Measurements from ENCODE around the gene FKBP1A.
"Not testable (repeated sequence)": the region's sequence is repeated elsewhere in the genome, so short reads cannot be mapped to it uniquely, and the experiment has no call there.

Gene FKBP1A

GRCh38 chr20:1420066-1420465 lies 27.2 kb upstream of the FKBP1A start:
- no peak overlapping the region for H3K4me3 ChIP-seq (ENCODE audit: low read length)
- DNase-seq (ENCODE audit: low read depth, low spot score) = no peak

DNA sequence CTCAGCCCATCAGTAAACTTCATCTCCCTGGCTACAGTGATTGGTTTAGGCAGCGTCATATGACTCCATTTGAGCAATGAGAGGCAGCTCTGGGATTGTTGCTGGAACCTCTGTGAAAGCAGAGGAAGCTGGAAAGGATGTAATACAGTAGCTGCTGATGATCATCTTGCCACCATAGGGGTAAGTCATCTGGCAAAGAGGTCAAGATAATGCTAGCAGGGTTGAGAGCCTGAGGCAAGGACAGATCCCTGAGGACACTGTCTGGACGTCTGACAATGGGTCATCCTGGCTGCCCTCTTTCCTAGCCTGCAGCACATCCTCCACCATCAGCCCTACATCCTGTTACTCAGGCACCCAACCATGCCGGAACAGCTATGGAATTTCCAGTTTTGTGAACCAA lies 25.5 kb upstream of the FKBP1A start:
- no peak for DNase-seq (ENCODE audit: low read depth, low spot score)
- no peak overlapping the region for H3K4me3 ChIP-seq (ENCODE audit: low read length)

- H3K4me3 ChIP-seq (ENCODE audit: low read length) = no peak overlapping the region
- DNase-seq (ENCODE audit: low read depth, low spot score) = no peak
Observed at GRCh38 chr20:1417790-1418189, 24.9 kb upstream of the FKBP1A start.

DNA sequence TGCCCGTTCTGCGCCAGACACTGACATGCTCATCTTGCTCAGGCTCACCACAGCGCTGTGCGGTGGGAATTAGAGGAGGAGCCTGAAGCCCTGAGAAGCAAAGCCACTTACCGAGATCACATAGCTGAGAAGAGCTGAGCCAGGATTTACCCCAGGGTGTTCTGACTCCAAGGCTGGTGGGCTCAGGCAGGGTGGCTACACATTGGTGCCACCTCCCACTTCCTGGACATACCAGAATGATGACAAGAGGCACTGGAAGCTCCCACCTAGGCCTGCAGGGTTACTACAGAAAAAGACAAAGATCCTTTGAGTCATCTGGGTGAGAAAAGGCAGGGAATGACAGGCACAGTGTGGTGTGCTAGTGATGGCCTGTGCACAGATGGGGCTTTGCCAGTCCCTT lies 24.4 kb upstream of the FKBP1A start:
- no peak overlapping the region for H3K4me3 ChIP-seq (ENCODE audit: low read length)
- DNase-seq (ENCODE audit: low read depth, low spot score) = no peak

DNA sequence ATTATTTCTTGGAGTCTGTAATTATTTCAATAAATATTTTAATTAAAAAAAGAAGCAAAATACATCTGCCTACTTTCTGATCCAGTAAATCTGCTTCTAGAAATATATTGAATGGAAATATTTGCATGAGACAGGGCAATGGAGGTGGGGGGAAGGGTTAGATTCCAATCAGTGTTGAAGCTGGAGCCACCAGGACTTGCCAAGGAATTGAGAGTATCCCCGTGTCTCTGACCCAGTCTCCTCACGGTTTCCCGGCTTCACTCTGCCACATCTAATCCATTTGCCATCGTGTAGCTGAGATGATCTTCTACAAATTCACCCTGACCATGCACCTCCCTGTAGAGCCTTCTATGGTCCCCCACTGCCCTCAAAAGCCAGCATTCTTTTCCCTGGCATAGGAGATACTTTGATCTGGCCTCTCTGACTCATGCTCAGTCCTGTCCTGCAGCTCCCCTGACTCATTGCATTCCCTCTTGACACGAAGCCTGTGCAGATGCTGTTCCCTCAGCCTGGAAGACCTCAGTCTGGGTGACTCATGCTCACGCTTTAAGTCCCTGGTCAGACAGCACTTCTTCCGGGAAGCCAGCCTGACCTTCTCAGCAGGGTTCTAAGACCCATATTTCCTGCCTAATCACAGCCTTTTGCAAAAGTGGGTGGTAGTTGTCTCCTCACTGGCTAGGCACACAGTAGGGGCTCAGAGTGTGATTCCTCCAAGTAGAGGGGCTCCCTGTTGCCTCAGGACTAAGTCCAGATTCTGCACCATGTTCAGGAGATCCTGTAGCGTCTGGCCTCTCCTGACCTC lies 23.0 kb upstream of the FKBP1A start:
- DNase-seq (ENCODE audit: low read depth, low spot score) = no peak
- H3K4me3 ChIP-seq (ENCODE audit: low read length) = no peak overlapping the region

- DNase-seq (ENCODE audit: low read depth, low spot score) = no peak
- no peak overlapping the region for H3K4me3 ChIP-seq (ENCODE audit: low read length)
Observed at GRCh38 chr20:1414982-1415381, 22.1 kb upstream of the FKBP1A start.

GRCh38 chr20:1405801-1406200 lies 12.9 kb upstream of the FKBP1A start:
- H3K4me3 ChIP-seq (ENCODE audit: low read length) = no peak overlapping the region
- no peak for DNase-seq (ENCODE audit: low read depth, low spot score)

- H3K4me3 ChIP-seq (ENCODE audit: low read length) = no peak overlapping the region
- no peak for DNase-seq (ENCODE audit: low read depth, low spot score)
Observed at GRCh38 chr20:1403624-1404023, 10.8 kb upstream of the FKBP1A start.

- peak; percentile 81 for DNase-seq (ENCODE audit: low read depth, low spot score)
Observed at GRCh38 chr20:1402149-1402548, 9.3 kb upstream of the FKBP1A start.

GRCh38 chr20:1401451-1401907 lies 8.6 kb upstream of the FKBP1A start:
- DNase-seq (ENCODE audit: low read depth, low spot score) = no peak
- H3K4me3 ChIP-seq (ENCODE audit: low read length) = no peak overlapping the region

More at GRCh38 chr20:1402149-1402548, 9.3 kb upstream of the FKBP1A start:
- no peak overlapping the region for H3K4me3 ChIP-seq (ENCODE audit: low read length)

DNA sequence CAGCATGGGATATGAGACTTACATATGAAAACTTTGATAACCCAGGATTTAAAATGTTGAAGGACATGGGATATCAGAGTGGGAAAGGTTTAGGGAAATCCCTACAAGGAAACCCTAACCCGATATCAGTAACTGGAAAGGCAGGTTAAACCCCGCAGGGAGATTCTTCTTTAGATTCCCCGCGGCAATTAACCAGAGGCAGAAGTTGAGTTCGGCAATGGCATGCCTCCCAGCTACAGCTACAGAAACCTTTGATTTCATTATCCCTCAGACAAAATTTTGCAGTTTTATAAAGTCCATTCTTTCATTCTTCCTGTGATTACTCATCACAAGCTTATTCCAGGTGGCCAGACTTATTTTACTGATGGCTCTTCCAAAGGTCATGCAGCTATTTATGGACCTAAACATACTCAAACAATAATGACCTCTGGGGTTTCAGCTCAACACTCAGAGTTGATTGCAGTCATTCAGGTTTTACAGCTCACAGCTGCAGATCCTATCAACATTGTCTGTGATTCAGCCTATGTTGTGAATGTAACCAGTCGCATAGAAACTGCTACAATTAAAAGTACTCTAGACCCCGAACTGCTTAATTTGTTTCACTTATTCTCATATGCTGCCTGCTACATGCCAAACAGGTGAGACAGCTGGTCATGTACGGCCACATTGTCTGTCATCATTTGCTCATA lies 7.0 kb upstream of the FKBP1A start:
- not testable (repeated sequence) for DNase-seq (ENCODE audit: low read depth, low spot score); H3K4me3 ChIP-seq (ENCODE audit: low read length)

GRCh38 chr20:1398185-1398584 lies 5.3 kb upstream of the FKBP1A start:
- peak; percentile 57 for DNase-seq (ENCODE audit: low read depth, low spot score)
- not testable (repeated sequence) for H3K4me3 ChIP-seq (ENCODE audit: low read length)

DNA sequence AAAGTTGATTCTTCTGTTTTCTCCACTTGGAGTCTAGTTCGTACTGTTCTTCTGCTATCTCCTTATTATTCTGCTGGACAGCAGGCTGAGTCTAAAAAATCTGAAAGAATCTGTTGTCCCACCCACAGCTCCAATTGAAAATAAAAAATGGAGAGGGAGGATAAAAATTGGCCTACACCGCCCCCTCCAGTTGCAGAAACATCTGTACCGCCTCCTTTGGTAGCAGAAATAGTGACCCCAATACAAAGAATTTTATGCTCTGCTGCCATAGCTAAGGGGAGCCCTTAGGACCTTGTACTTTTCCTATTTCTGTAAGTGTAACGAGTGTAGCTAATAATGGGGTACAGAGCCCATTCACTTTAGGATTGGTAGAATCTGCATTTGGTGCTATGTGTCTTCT lies 4.9 kb upstream of the FKBP1A start:
- DNase-seq (ENCODE audit: low read depth, low spot score) = no peak
- H3K4me3 ChIP-seq (ENCODE audit: low read length) = no peak overlapping the region

DNA sequence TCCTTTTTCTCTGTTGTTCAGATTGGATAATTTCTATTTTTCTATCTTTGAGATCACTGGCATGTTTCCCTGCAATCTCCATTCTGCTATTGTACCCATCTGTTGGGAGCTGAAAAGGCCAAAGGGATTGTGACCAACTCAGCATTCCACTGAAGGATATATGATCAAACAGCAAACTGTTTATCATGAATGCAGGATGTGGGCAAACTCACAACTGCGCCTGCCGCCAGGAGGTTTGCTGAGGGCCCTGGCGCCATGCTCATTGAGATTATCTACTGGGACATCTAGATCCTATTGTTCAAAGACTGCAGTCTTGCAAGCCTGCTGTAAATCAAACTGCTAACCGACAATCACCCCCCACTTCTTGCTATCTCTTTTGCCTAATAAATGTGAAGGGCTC lies 3.8 kb upstream of the FKBP1A start:
- H3K4me3 ChIP-seq (ENCODE audit: low read length) = peak overlapping the region; percentile 36
- peak; percentile 91 for DNase-seq (ENCODE audit: low read depth, low spot score)

GRCh38 chr20:1396264-1396663 lies 3.4 kb upstream of the FKBP1A start:
- DNase-seq (ENCODE audit: low read depth, low spot score) = peak; percentile 61
- peak overlapping the region; percentile 36 for H3K4me3 ChIP-seq (ENCODE audit: low read length)

DNA sequence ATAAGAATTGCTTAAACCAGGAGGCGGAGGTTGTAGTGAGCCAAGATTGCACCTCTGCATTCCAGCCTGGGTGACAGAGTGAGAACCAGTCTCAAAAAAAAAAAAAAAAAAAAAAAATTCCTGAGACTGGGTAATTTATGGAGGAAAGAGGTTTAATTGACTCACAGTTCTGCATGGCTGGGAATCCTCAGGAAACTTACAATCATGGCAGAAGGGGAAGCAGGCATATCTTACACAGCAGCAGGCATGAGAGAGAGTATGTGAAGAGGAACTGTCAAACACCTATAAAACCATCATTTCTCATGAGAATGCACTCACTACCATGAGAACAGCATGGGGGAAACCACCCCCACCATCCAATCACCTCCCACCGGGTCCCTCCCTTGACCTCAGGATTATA lies 1.8 kb upstream of the FKBP1A start:
- H3K4me3 ChIP-seq (ENCODE audit: low read length) = no peak overlapping the region
- DNase-seq (ENCODE audit: low read depth, low spot score) = no peak

DNA sequence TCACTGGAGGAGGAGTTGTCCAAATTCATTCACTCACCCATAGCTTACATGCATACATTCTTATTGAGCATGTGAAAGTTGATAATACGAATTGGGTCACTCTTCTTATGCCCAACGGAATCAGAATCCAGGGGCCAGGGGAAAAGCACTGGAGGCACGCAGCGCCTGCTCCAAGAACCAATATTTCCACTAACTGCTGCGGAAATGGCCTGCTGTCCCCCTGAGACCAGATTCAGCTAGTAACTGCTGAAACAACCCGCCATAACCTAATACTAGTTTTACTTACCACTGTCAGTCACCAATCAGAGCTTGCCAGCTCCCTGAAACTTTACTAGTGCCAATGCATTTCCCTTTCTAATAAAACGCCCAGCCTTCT lies 641 bp upstream of the FKBP1A start:
- no peak for DNase-seq (ENCODE audit: low read depth, low spot score)
- peak overlapping the region; percentile 62 for H3K4me3 ChIP-seq (ENCODE audit: low read length)

GRCh38 chr20:1392443-1392692 lies 486 bp downstream of the FKBP1A start:
- DNase-seq (ENCODE audit: low read depth, low spot score) = no peak

DNA sequence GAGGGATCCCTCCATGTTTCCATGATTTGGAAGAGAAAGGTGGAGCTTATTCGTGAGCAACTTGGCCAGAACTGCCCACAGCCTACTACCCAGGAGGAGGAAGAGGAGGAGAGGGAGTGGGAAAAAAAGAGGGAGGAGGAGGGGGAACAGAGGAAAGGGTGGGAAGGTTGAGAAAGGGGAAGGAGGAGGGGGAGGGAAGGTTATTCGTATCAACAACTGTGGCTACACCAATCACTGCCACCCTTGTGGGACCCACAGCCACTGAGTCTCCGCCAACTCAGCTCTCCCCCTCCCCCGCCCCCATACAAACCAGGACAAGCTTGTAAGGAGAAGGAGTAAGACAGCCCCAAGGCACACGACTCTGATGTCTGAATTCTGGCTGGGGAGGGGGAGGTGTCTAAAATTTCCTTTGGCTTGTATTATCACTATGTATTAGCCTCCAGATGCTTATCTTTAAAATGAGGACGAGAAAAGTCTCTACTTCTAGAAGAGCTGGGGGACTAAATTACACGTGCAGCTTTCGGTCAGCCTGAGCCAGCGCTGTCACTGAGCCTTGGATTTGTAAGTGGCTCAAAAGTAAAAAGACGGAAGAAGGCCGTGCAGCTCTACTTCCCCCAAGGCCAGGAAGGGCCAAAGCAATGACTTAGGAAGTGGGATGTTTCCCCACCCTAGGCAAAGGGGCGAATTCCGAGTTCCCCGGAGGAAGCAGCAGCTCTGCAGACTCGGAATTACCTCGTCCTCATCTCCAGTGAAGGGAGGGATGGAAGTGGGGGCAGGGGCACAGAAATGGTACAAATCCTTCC lies 1.0 kb downstream of the FKBP1A start:
- H3K4me3 ChIP-seq (ENCODE audit: low read length) = peak overlapping the region; percentile 62
- DNase-seq (ENCODE audit: low read depth, low spot score) = no peak

More at GRCh38 chr20:1392443-1392692, 486 bp downstream of the FKBP1A start:
- H3K4me3 ChIP-seq (ENCODE audit: low read length) = peak overlapping the region; percentile 62
